ENCODE measurements around the gene JARID2. TPM values are rescaled to one million over a fixed set of nuclear protein-coding genes. Genes with fewer than 3 reads are reported as not detected.

Gene JARID2
- total RNA-seq, 1 donor from 2014 or later, result 57.7 TPM

- Mint-ChIP-seq H3K27me3 (ENCODE audit: low read depth) (no peaks in the 10 kb centered on the region), H3K36me3 (ENCODE audit: low read depth) (peaks cover 71% of the 10 kb centered on the region)
These were observed 3.6 kb downstream of the JARID2 start for GRCh38 chr6:15249371-15250019.

GRCh38 chr6:15250187-15251168 is 4.6 kb downstream of the JARID2 start:
- H3K9me3 Mint-ChIP-seq, result no peaks in the 10 kb centered on the region
- H3K36me3 Mint-ChIP-seq (ENCODE audit: low read depth), result peaks cover 81% of the 10 kb centered on the region
- peak overlapping the region; percentile 92 for H3K4me3 Mint-ChIP-seq (ENCODE audit: low read depth)
- DNase-seq (ENCODE audit: low spot score), result no peak
- H3K4me1 Mint-ChIP-seq (ENCODE audit: low read depth), result peaks cover 61% of the 10 kb centered on the region
- no peaks in the 10 kb centered on the region for H3K27me3 Mint-ChIP-seq (ENCODE audit: low read depth)
- intact Hi-C loops (cut with micrococcal nuclease), result no loop called here
- peak overlapping the region; percentile 97 for H3K27ac Mint-ChIP-seq

More at GRCh38 chr6:15249371-15250019, 3.6 kb downstream of the JARID2 start:
- Mint-ChIP-seq H3K27ac (peak overlapping the region; percentile 97), H3K4me3 (ENCODE audit: low read depth) (peak overlapping the region; percentile 92), H3K4me1 (ENCODE audit: low read depth) (peaks cover 52% of the 10 kb centered on the region), H3K9me3 (no peaks in the 10 kb centered on the region)
- intact Hi-C loops (cut with micrococcal nuclease), result loop anchor here (1.0 to 10.0 kb wide), 9 partner anchors 153 to 1125 kb away; no protein-coding TSS in a partner anchor
- DNase-seq (ENCODE audit: low spot score), result no peak

DNA sequence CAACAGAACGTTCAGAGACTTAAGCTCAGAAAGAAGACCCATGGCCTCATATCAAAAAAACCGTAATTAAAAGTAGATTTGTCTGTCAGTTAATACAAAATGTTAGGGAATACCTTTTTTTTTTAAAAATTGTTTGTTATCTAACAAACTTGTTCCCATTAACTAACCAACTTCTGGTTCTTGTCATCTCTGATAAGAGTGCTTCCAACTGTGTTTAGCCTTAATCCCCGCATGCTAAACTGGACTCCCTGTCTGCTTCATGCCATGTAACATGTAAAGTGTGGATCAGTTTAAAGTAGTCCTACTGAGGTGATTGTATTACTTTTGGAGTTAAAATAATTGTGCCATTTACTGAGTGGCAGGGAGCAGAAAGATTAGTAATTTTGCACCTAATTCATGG is 6.3 kb downstream of the JARID2 start:
- Mint-ChIP-seq H3K9me3 (no peaks in the 10 kb centered on the region), H3K27ac (peak overlapping the region; percentile 53), H3K36me3 (ENCODE audit: low read depth) (peaks cover 82% of the 10 kb centered on the region), H3K4me3 (ENCODE audit: low read depth) (peak overlapping the region; percentile 68), H3K27me3 (ENCODE audit: low read depth) (no peaks in the 10 kb centered on the region), H3K4me1 (ENCODE audit: low read depth) (peaks cover 73% of the 10 kb centered on the region)
- intact Hi-C loops (cut with micrococcal nuclease), result no loop called here
- no peak for DNase-seq (ENCODE audit: low spot score)

DNA sequence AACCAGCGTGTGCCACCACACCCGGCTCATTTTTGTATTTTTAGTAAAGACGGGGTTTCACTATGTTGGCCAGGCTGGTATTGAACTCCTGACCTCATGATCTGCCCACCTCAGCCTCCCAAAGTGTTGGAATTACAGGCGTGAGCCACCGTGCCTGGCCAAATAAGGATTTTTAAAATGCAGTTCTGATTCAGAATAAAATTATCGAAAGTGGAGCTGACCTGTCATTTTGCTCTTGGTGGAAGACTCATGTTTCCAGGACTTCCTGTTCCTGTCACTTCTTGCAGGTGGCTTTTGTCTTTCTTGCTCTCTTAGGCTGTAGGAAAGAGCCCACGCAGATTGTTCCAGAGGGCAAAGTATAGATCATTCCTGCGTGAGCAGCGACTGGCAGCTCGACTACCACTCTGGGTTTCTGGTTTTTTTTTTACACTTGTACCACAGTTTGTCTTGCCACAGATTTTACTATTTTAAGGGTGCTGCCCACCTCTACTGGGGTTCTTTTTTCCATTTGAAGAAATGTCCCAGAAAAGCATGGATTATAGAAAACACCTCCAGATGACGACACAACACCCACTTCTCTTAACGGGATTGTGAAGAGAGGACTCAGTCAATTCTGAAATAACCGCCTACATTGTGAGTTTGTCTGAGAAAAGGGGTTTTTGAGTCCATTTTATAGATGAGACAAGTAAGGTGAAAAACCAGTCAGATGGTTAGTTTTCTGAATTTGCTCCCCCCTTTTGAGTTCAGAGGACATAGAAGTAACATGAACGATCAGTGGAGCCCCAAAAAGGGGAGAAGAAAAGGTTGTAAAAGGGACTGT is 7.5 kb downstream of the JARID2 start:
- Mint-ChIP-seq H3K4me3 (ENCODE audit: low read depth) (peak overlapping the region; percentile 65), H3K27ac (peak overlapping the region; percentile 83), H3K9me3 (no peaks in the 10 kb centered on the region), H3K27me3 (ENCODE audit: low read depth) (no peaks in the 10 kb centered on the region), H3K36me3 (ENCODE audit: low read depth) (peaks cover 87% of the 10 kb centered on the region), H3K4me1 (ENCODE audit: low read depth) (peaks cover 85% of the 10 kb centered on the region)
- intact Hi-C loops (cut with micrococcal nuclease), result loop anchor here (1.0 to 2.0 kb wide), 2 partner anchors 48 to 369 kb away; no protein-coding TSS in a partner anchor
- DNase-seq (ENCODE audit: low spot score), result no peak

DNA sequence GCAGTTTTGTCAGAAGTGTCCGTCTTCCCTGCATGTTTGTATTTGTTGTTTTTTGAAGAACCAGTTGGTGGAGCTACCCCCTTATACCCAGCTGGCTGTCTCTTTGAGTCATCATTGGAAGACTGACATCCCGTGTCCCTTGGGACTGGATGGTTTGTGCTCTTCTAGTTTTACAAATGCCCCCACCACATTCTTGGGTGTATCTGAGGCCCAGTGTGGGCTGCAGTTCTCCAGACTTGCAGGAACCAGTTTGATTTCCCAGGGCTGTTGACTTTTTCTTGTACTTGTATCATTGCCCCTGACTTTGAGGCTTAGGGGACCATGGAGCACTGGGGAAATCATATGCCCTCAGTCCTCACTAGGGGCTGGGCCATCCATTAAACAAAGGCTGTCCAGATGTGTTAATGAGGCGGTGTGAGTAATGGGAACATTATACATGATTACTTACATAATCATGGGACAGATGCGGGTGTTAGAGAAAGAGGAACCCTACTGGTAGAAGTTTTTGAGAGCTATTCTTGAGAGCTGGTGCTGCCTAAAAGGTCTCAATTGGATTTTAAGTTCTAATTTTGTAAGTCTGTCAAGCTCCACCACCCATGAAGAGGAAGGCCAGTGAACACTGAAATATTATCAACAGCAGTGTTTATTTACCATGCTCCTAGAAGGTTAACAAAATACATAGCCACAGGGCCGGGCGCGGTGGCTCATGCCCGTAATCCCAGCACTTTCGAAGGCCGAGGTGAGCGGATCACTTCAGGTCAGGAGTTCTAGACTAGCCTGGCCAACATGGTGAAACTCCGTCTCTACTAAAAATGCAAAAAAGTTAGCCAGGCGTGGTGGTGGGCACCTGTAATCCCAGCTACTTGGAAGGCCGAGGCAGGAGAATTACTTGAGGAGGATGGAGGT is 8.5 kb downstream of the JARID2 start:
- H3K4me3 Mint-ChIP-seq (ENCODE audit: low read depth), result peak overlapping the region; percentile 65
- intact Hi-C loops (cut with micrococcal nuclease), result loop anchor here (2.0 kb wide), 1 partner anchor 368 kb away; no protein-coding TSS in a partner anchor
- peak overlapping the region; percentile 83 for H3K27ac Mint-ChIP-seq

DNA sequence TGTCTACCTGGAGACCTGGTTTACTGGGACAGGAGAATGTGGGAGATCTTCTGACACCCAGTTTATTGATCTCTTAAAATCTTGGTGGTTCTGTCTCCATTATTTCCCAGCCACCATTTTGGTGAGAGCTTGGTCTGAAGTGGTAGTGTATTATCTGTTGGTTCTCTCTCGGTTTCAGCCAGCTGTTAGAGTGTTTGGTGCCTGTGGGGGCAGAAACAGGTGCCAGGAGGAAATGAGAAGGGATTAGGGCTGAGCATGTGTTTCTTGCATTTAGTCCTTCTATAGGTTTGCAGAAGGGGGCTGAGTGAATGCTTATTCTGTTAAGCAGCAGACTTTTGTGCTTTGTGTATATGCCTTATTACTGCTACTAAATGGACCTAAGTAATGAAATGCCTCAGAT is 9.6 kb downstream of the JARID2 start:
- Mint-ChIP-seq H3K4me1 (ENCODE audit: low read depth) (peaks cover 89% of the 10 kb centered on the region), H3K36me3 (ENCODE audit: low read depth) (peaks cover 92% of the 10 kb centered on the region), H3K4me3 (ENCODE audit: low read depth) (peak overlapping the region; percentile 46), H3K27me3 (ENCODE audit: low read depth) (no peaks in the 10 kb centered on the region), H3K27ac (peak overlapping the region; percentile 73), H3K9me3 (no peaks in the 10 kb centered on the region)
- intact Hi-C loops (cut with micrococcal nuclease), result loop anchor here (2.0 kb wide), 1 partner anchor 367 kb away; no protein-coding TSS in a partner anchor
- no peak for DNase-seq (ENCODE audit: low spot score)

More for the DNA sequence above, 8.5 kb downstream of the JARID2 start:
- no peaks in the 10 kb centered on the region for H3K27me3 Mint-ChIP-seq (ENCODE audit: low read depth)
- peaks cover 90% of the 10 kb centered on the region for H3K36me3 Mint-ChIP-seq (ENCODE audit: low read depth)
- DNase-seq (ENCODE audit: low spot score), result no peak
- no peaks in the 10 kb centered on the region for H3K9me3 Mint-ChIP-seq
- H3K4me1 Mint-ChIP-seq (ENCODE audit: low read depth), result peaks cover 88% of the 10 kb centered on the region

- no peak for DNase-seq (ENCODE audit: low spot score)
- no peak overlapping the region for H3K4me3 Mint-ChIP-seq (ENCODE audit: low read depth)
- H3K27ac Mint-ChIP-seq, result no peak overlapping the region
- H3K27me3 Mint-ChIP-seq (ENCODE audit: low read depth), result no peaks in the 10 kb centered on the region
- intact Hi-C loops (cut with micrococcal nuclease), result loop anchor here (2.0 kb wide), 1 partner anchor 367 kb away; no protein-coding TSS in a partner anchor
- peaks cover 89% of the 10 kb centered on the region for H3K4me1 Mint-ChIP-seq (ENCODE audit: low read depth)
- no peaks in the 10 kb centered on the region for H3K9me3 Mint-ChIP-seq
- peaks cover 92% of the 10 kb centered on the region for H3K36me3 Mint-ChIP-seq (ENCODE audit: low read depth)
These were observed 10.1 kb downstream of the JARID2 start for GRCh38 chr6:15255909-15256395.

GRCh38 chr6:15256538-15257271 is 10.8 kb downstream of the JARID2 start:
- peak overlapping the region; percentile 39 for H3K27ac Mint-ChIP-seq

DNA sequence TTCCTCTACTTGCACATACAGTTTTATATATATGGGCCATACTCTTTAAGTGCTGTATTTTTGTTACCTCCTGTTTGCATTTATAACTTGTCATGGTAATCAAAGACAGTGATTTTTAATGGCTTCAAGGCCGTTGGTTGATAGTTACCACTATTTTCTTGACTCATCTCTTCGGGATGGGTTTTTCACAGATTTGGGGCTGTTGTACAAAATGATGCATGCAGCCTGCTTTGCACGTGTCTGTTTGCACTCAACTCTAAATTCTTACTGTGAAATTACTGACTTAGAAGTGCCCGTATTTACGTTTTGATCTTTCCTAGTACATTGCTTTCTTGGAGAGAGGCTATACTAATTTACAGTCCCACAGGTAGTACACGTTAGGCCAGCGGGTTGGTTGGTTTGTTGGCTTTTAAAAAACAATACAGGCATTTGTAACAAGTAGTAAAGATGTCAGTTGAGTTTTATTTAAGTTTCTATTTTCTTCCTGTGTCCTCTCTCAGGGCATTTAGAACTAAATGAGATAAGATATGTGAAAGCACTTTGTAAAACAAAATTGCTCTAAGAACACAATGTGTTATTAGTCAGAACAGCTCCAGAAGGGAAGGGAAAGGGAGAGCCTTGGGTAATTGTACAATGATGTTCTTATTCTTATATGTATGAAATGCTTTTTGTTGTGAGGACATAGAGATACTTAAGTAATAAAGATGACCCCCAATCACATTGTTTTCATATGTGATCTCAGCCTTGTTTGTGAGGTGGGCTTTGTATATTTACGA is 11.7 kb downstream of the JARID2 start:
- H3K27me3 Mint-ChIP-seq (ENCODE audit: low read depth), result no peaks in the 10 kb centered on the region
- H3K4me3 Mint-ChIP-seq (ENCODE audit: low read depth), result no peak overlapping the region
- no peaks in the 10 kb centered on the region for H3K9me3 Mint-ChIP-seq
- peak overlapping the region; percentile 5 for H3K27ac Mint-ChIP-seq
- H3K4me1 Mint-ChIP-seq (ENCODE audit: low read depth), result peaks cover 86% of the 10 kb centered on the region
- peaks cover 90% of the 10 kb centered on the region for H3K36me3 Mint-ChIP-seq (ENCODE audit: low read depth)
- intact Hi-C loops (cut with micrococcal nuclease), result no loop called here
- DNase-seq (ENCODE audit: low spot score), result no peak

More at GRCh38 chr6:15256538-15257271, 10.8 kb downstream of the JARID2 start:
- peaks cover 92% of the 10 kb centered on the region for H3K36me3 Mint-ChIP-seq (ENCODE audit: low read depth)
- H3K9me3 Mint-ChIP-seq, result no peaks in the 10 kb centered on the region
- intact Hi-C loops (cut with micrococcal nuclease), result no loop called here
- H3K4me3 Mint-ChIP-seq (ENCODE audit: low read depth), result no peak overlapping the region
- H3K4me1 Mint-ChIP-seq (ENCODE audit: low read depth), result peaks cover 88% of the 10 kb centered on the region
- H3K27me3 Mint-ChIP-seq (ENCODE audit: low read depth), result no peaks in the 10 kb centered on the region
- DNase-seq (ENCODE audit: low spot score), result no peak

- Mint-ChIP-seq H3K4me3 (ENCODE audit: low read depth) (no peak overlapping the region), H3K27me3 (ENCODE audit: low read depth) (no peaks in the 10 kb centered on the region), H3K9me3 (no peaks in the 10 kb centered on the region), H3K27ac (peak overlapping the region; percentile 60), H3K4me1 (ENCODE audit: low read depth) (peaks cover 84% of the 10 kb centered on the region), H3K36me3 (ENCODE audit: low read depth) (peaks cover 86% of the 10 kb centered on the region)
- intact Hi-C loops (cut with micrococcal nuclease), result no loop called here
- no peak for DNase-seq (ENCODE audit: low spot score)
These were observed 13.9 kb downstream of the JARID2 start for GRCh38 chr6:15259766-15260098.

All from activated T-helper 2 cell treated with anti-CD3 and anti-CD28 coated beads, Interferon-gamma antibody, Interleukin-2, Interleukin-4, amounts not matched to agents 10 μg/mL and 5 μg/mL and 100 μg/mL, durations not matched to agents 14 hours and 24 hours and 36 hours (primary cell).